ENCODE data around the gene PIGB.

- no peak for TF ChIP-seq EZH2 (IDR thresholded peaks at IDR 0.05; ENCODE audit: low read length, missing control alignments)
- no peak for TF ChIP-seq CTCF (conservative IDR thresholded peaks at IDR 0.05 in 1 of 2, IDR thresholded peaks at IDR 0.05 in 1 of 2; ENCODE audit: low read depth in 1 of 2, low read length in 2 of 2)
These were observed 3.4 kb downstream of the PIGB start for GRCh38 chr15:55322467-55322866.

Data from fibroblast of lung (primary cell).